CD8-positive, alpha-beta memory T cell (primary cell): ENCODE measurements around the gene PPP1R13B. TPM values are rescaled to one million over a fixed set of nuclear protein-coding genes. Genes with fewer than 3 reads are reported as not detected.
"Not testable (repeated sequence)": the region's sequence is repeated elsewhere in the genome, so short reads cannot be mapped to it uniquely, and the experiment has no call there.

Experiments
- CTCF ChIA-PET: fragments of 350-600 bp; sonication (Branson Sonifier 250); formaldehyde crosslinking; loops from one replicate; lab custom pipeline; 2021; ENCODE audit warnings: antibody characterized with exemption; lab: Charles Lee
- POLR2A ChIA-PET: fragments of 350-600 bp; sonication (Branson Sonifier 250); formaldehyde crosslinking; loops from one replicate; lab custom pipeline; 2021; ENCODE audit warnings: antibody characterized with exemption; lab: Charles Lee
- DNase-seq, 5 donors: peaks; one replicate each; pipeline versions ENCODE4 v3.0.0 to v3.0.0-alpha.2; 2020 to 2022; ENCODE audit warnings: mixed read lengths in 1 of 5
- H3K27ac ChIP-seq: one replicate; pipeline ENCODE4 v1.7.0; 2013; ENCODE audit warnings: low read depth, mild to moderate bottlenecking, low read length, moderate library complexity
- H3K27me3 ChIP-seq: 2 replicates; pipeline ENCODE4 v1.7.0; 2013; ENCODE audit warnings: low read length, mild to moderate bottlenecking; ENCODE audit not compliant: insufficient read depth, poor library complexity, severe bottlenecking
- H3K36me3 ChIP-seq: 2 replicates; pipeline ENCODE4 v1.7.0; 2013; ENCODE audit warnings: mild to moderate bottlenecking, low read length, moderate library complexity; ENCODE audit not compliant: insufficient read depth
- H3K4me1 ChIP-seq: 2 replicates; pipeline ENCODE4 v1.7.0; 2013; ENCODE audit warnings: mild to moderate bottlenecking, low read length, moderate library complexity; ENCODE audit not compliant: insufficient read depth
- H3K4me3 ChIP-seq: 2 replicates; pipeline ENCODE4 v1.7.0; 2013; ENCODE audit warnings: mild to moderate bottlenecking, low read length
- H3K9me3 ChIP-seq: 2 replicates; pipeline ENCODE4 v1.7.0; 2013; ENCODE audit warnings: mild to moderate bottlenecking, low read length
- H3K27ac Mint-ChIP-seq, 8 donors: one replicate each; pipeline ENCODE4 v1.8.0; 2020 to 2021; ENCODE audit warnings: mixed read lengths in 8 of 8, mild to moderate bottlenecking in 6 of 8, inconsistent platforms in 3 of 8, moderate library complexity in 3 of 8
- H3K27me3 Mint-ChIP-seq, 2 donors: one replicate each; pipeline ENCODE4 v1.8.0; 2020 to 2021; ENCODE audit warnings: mixed read lengths in 2 of 2, mild to moderate bottlenecking in 1 of 2, moderate library complexity in 1 of 2
- H3K36me3 Mint-ChIP-seq, 3 donors: one replicate each; pipeline ENCODE4 v1.8.0; 2020 to 2021; ENCODE audit warnings: mixed read lengths in 3 of 3, inconsistent platforms in 1 of 3, mild to moderate bottlenecking in 1 of 3
- H3K4me1 Mint-ChIP-seq, 3 donors: one replicate each; pipeline ENCODE4 v1.8.0; 2020 to 2021; ENCODE audit warnings: mixed read lengths in 3 of 3, inconsistent platforms in 1 of 3, mild to moderate bottlenecking in 1 of 3
- H3K4me3 Mint-ChIP-seq, 7 donors: one replicate each; pipeline ENCODE4 v1.8.0; 2020 to 2021; ENCODE audit warnings: mixed read lengths in 7 of 7, mild to moderate bottlenecking in 6 of 7, moderate library complexity in 4 of 7, inconsistent platforms in 2 of 7
- H3K9me3 Mint-ChIP-seq, 5 donors: one replicate each; pipeline ENCODE4 v1.8.0; 2020 to 2022; ENCODE audit warnings: mixed read lengths in 5 of 5, mild to moderate bottlenecking in 3 of 5, moderate library complexity in 2 of 5, inconsistent platforms in 1 of 5
- polyA plus RNA-seq: library from polyadenylated mRNA; unstranded; fragments of 300-500 nt; fragmentation: Illumina TruSeq; gene quantifications from one replicate; pipeline ENCODE4 v1.2.3, GENCODE V29; 2021
- total RNA-seq, 2 experiments: library from RNA; stranded (reverse); gene quantifications; one replicate each; pipeline ENCODE4 v1.2.3, GENCODE V29; 2021

The PPP1R13B gene
- total and polyA plus RNA-seq, 3 experiments from 2014 or later = 10.4 to 14.4 (median 14.0) TPM

DNA sequence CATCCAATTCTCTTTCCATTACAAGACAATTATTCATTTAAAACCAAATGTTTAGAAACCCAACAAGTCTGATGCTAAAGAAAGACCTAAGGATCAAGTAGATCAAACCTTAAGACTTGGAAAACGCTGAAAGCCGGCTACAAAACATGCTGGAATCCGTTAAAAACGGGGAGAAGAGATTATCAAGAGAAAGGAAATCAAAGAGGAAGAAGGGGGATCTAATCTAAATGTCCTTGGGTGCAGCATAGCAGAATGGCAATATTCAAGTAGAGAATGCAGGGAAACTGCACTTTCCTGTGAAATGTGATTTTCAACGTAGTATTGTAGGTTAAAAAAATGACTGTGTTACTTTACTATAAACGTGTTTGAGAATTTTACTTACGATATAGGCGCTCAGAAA lies 1.3 kb downstream of the PPP1R13B start:
- peak overlapping the region; percentile 0 to 94 (median 83) for H3K27ac Mint-ChIP-seq

DNA sequence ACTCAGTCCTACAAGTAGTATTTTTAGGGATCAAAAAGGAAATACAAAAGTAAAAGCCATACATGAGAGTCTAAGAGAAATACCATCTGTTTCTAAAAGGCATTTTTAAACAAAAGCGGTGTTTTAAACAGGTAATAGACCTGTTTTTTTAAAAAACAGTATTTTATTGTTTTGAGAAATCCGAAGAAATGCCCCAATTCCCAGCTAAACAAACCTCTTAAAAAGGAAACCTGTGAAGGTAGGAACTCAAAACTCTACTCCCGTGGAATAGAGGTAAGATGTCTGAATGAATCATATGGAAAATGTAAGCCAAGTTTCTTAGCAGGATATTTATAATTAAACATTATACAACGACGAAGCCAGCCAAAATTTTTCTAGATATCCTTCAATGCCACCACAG lies 2.0 kb downstream of the PPP1R13B start:
- Mint-ChIP-seq H3K27ac (peak overlapping the region in 2 of 8 donors; percentile 26 to 82), H3K4me3 (peak overlapping the region in 3 of 7 donors; percentile 92 to 96 (median 95)), H3K36me3 (peaks cover 0 to 7% (median 4%) of the 10 kb centered on the region in 3 donors), H3K9me3 (peaks cover 0 to 2% (median 0%) of the 10 kb centered on the region in 5 donors), H3K27me3 (peaks cover 0 to under 1% of the 10 kb centered on the region in 2 donors), H3K4me1 (peaks cover 17 to 27% (median 23%) of the 10 kb centered on the region in 3 donors)
- POLR2A ChIA-PET = no interaction called here
- peaks cover 9% of the 10 kb centered on the region for H3K4me1 ChIP-seq
- DNase-seq = no peak
- CTCF ChIA-PET = no interaction called here
- no peak overlapping the region for H3K4me3 ChIP-seq
- H3K9me3 ChIP-seq = no peaks in the 10 kb centered on the region
- no peak overlapping the region for H3K27ac ChIP-seq
- H3K27me3 ChIP-seq = no peaks in the 10 kb centered on the region
- no peaks in the 10 kb centered on the region for H3K36me3 ChIP-seq

More for the DNA sequence above, 1.3 kb downstream of the PPP1R13B start:
- H3K36me3 ChIP-seq = no peaks in the 10 kb centered on the region
- H3K4me1 Mint-ChIP-seq = peaks cover 17 to 27% (median 23%) of the 10 kb centered on the region in 3 donors
- peaks cover 9% of the 10 kb centered on the region for H3K4me1 ChIP-seq
- ChIA-PET POLR2A (no interaction called here), CTCF (no interaction called here)
- peaks cover 0 to 7% (median 4%) of the 10 kb centered on the region in 3 donors for H3K36me3 Mint-ChIP-seq
- H3K27ac ChIP-seq = no peak overlapping the region
- peaks cover 0 to 2% (median 0%) of the 10 kb centered on the region in 5 donors for H3K9me3 Mint-ChIP-seq
- DNase-seq = no peak
- no peaks in the 10 kb centered on the region for H3K27me3 Mint-ChIP-seq
- H3K4me3 Mint-ChIP-seq = peak overlapping the region; percentile 90 to 96 (median 93)
- peak overlapping the region; percentile 38 for H3K4me3 ChIP-seq
- no peaks in the 10 kb centered on the region for H3K9me3 ChIP-seq
- H3K27me3 ChIP-seq = no peaks in the 10 kb centered on the region

DNA sequence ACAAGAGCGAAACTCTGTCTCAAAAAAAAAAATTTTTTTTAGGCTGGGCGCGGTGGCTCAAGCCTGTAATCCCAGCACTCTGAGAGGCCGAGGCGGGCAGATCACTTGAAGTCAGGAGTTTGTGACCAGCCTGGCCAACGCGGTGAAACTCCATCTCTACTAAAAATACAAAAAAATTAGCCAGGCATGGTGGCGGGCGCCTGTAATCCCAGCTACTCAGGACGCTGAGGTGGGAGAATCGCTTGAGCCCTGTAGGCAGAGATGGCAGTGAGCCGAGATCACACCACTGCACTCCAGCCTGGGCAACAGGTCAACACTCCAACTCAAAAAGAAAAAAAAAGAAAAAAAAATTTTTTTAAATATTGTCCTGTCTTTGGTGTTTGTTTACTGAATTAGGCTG lies 6.1 kb downstream of the PPP1R13B start:
- ChIA-PET CTCF (interaction anchor here (0.9 to 1.4 kb wide), 2 partner anchors 59 to 69 kb away, joined by 3 to 4 read pairs; no protein-coding TSS in a partner anchor), POLR2A (interaction anchor here (0.8 kb wide), 1 partner anchor 311 kb away, joined by 3 read pairs; no protein-coding TSS in a partner anchor)
- not testable (repeated sequence) for H3K27me3 ChIP-seq, H3K9me3 Mint-ChIP-seq, H3K27me3 Mint-ChIP-seq, H3K4me1 ChIP-seq, H3K4me3 Mint-ChIP-seq, H3K4me3 ChIP-seq, H3K27ac Mint-ChIP-seq, H3K36me3 ChIP-seq, H3K27ac ChIP-seq, H3K36me3 Mint-ChIP-seq, H3K9me3 ChIP-seq, DNase-seq
- peaks cover 17 to 40% (median 34%) of the 10 kb centered on the region in 3 donors for H3K4me1 Mint-ChIP-seq

DNA sequence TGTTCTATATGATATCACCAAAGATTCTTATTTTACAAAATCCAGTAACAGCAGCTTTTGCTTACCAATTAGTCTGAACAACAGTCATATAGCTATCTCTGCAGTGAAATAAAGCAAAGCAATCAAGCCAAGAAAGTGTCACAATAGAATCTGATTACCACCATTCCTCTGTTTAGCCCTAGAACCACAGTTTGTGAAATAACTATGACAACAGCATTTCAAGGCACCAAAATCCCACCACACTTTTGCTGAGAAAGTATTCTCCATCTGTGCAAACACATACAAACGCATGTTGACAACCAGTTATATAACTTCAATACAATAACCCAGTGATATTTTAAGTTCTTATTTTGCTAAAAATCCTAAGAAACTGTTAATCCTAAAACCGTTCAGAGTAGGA lies 7.4 kb downstream of the PPP1R13B start:
- H3K4me3 ChIP-seq = no peak overlapping the region
- ChIA-PET POLR2A (no interaction called here), CTCF (no interaction called here)
- Mint-ChIP-seq H3K36me3 (peaks cover 0 to 6% (median 5%) of the 10 kb centered on the region in 3 donors), H3K27ac (no peak overlapping the region), H3K4me3 (no peak overlapping the region), H3K9me3 (no peaks in the 10 kb centered on the region), H3K27me3 (peaks cover 0 to 2% of the 10 kb centered on the region in 2 donors), H3K4me1 (peaks cover 10 to 28% (median 22%) of the 10 kb centered on the region in 3 donors)
- H3K27ac ChIP-seq = no peak overlapping the region
- DNase-seq = no peak
- H3K4me1 ChIP-seq = no peaks in the 10 kb centered on the region
- no peaks in the 10 kb centered on the region for H3K9me3 ChIP-seq
- no peaks in the 10 kb centered on the region for H3K27me3 ChIP-seq
- no peaks in the 10 kb centered on the region for H3K36me3 ChIP-seq

DNA sequence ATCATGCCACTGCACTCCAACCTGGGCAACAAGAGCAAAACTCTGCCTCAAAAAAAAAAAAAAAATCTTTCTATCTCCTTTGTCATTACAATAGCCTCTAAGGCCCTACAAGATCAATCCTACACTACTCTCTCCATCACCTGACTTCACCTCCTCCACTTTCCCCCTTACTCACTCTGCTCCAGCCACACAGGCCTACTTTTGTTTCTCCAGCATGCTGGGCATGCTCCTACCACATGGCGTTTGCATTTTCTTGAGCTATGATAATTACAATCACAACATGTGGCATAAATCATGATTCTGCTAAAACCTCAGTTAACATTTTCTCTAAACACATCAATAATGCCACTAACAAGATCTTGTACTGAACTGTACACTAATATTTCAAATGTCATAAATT lies 7.8 kb downstream of the PPP1R13B start:
- ChIA-PET CTCF (no interaction called here), POLR2A (no interaction called here)
- peaks cover 10 to 27% (median 24%) of the 10 kb centered on the region in 3 donors for H3K4me1 Mint-ChIP-seq
- H3K4me3 Mint-ChIP-seq = no peak overlapping the region
- Histone ChIP-seq H3K36me3 (no peaks in the 10 kb centered on the region), H3K27me3 (no peaks in the 10 kb centered on the region), H3K4me1 (no peaks in the 10 kb centered on the region), H3K27ac (no peak overlapping the region), H3K9me3 (no peaks in the 10 kb centered on the region), H3K4me3 (no peak overlapping the region)
- peaks cover 0 to 2% of the 10 kb centered on the region in 2 donors for H3K27me3 Mint-ChIP-seq
- H3K27ac Mint-ChIP-seq = peak overlapping the region in 2 of 8 donors; percentile 30 to 76
- peaks cover 0 to 6% (median 5%) of the 10 kb centered on the region in 3 donors for H3K36me3 Mint-ChIP-seq
- no peaks in the 10 kb centered on the region for H3K9me3 Mint-ChIP-seq
- no peak for DNase-seq

DNA sequence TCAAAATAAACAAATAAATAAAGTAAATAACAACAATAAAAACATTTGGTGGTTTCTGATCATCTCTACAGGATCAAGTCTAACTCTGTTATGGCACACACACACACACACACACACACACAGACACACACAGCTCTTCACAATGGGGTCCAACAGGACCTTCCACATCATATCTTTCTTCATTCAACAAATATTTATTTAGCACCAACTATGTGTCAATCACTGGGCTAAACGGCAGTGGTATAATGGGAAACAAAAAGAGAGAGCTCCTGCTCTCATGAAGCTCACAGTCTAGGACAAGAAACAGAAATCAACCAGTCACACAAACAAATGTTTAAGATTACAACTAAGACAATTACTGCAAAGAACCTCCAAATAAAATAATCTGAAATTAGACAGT lies 9.3 kb downstream of the PPP1R13B start:
- H3K27me3 Mint-ChIP-seq = peaks cover 0 to 2% of the 10 kb centered on the region in 2 donors
- H3K4me1 Mint-ChIP-seq = peaks cover 17 to 34% (median 33%) of the 10 kb centered on the region in 3 donors
- Histone ChIP-seq H3K36me3 (no peaks in the 10 kb centered on the region), H3K27ac (no peak overlapping the region), H3K27me3 (no peaks in the 10 kb centered on the region), H3K4me3 (no peak overlapping the region), H3K4me1 (no peaks in the 10 kb centered on the region), H3K9me3 (no peaks in the 10 kb centered on the region)
- H3K36me3 Mint-ChIP-seq = peaks cover 0 to 4% (median 1%) of the 10 kb centered on the region in 3 donors
- no peaks in the 10 kb centered on the region for H3K9me3 Mint-ChIP-seq
- H3K4me3 Mint-ChIP-seq = no peak overlapping the region
- peak overlapping the region in 2 of 8 donors; percentile 6 to 13 for H3K27ac Mint-ChIP-seq
- ChIA-PET POLR2A (interaction anchor here (0.6 kb wide), 1 partner anchor 34 kb away, joined by 3 read pairs; no protein-coding TSS in a partner anchor), CTCF (no interaction called here)
- DNase-seq = no peak

DNA sequence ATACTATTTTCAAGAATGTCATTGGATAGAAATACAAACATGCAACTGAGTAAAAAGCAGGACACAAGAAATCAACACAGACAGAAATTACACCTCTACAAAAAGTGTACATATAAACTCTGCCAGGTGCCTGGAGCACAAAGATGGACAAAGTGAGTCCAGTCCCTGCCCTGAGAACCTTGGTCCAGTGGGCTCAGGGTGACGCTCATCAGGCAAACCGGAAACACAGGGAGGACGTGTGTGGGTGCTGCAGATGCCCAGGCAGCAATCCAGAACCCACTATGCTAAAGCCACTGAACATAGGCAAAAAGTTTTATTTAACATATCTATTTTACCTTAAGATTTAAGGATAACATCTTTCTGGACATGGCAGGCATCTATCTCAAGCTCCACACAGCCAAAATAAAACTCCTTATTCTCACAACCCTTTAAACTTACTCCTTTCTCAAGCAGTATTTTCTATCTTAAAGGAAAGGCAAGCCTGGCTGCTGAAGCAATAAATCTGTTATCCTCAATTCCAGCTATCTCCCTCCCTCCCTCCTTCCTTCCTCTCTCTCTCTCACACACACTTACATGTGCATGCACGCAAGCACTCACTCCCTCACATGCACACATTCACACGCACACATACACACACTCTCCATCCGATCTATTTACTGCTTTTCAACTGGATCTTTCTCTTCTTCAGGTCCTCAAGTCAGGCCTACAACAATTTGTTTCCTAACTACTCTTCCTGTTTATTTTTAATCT lies 10.2 kb downstream of the PPP1R13B start:
- H3K27ac ChIP-seq = no peak overlapping the region
- H3K9me3 Mint-ChIP-seq = no peaks in the 10 kb centered on the region
- H3K4me1 ChIP-seq = no peaks in the 10 kb centered on the region
- POLR2A ChIA-PET = no interaction called here
- H3K27me3 ChIP-seq = no peaks in the 10 kb centered on the region
- CTCF ChIA-PET = interaction anchor here (1.7 kb wide), 1 partner anchor 28 kb away, joined by 4 read pairs; no protein-coding TSS in a partner anchor
- H3K4me1 Mint-ChIP-seq = peaks cover 21 to 42% (median 40%) of the 10 kb centered on the region in 3 donors
- DNase-seq = no peak
- H3K27me3 Mint-ChIP-seq = peaks cover 0 to 2% of the 10 kb centered on the region in 2 donors
- no peaks in the 10 kb centered on the region for H3K36me3 ChIP-seq
- H3K4me3 Mint-ChIP-seq = peak overlapping the region in 1 of 7 donors; percentile 13
- no peaks in the 10 kb centered on the region for H3K9me3 ChIP-seq
- H3K4me3 ChIP-seq = no peak overlapping the region
- peaks cover 0 to 4% (median 1%) of the 10 kb centered on the region in 3 donors for H3K36me3 Mint-ChIP-seq
- H3K27ac Mint-ChIP-seq = peak overlapping the region in 2 of 8 donors; percentile 38 to 49

DNA sequence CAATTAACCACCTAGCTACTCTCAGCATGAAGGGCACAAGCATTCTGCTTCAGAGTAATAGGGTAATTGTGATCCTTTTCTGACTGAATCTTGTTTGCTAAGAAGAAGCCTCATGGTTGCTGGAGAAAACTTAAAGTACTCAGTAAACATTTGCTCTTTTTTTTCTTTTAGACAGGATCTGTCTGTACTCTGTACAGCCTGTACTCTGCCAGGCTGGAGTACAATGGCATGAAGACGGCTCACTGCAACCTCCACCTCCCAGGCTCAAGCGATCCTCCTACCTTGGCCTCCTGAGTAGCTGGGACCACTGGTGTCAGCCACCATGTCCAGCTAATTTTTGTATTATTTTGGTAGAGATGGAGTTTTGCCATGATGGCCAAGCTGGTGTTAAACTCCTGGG lies 12.4 kb downstream of the PPP1R13B start:
- Histone ChIP-seq H3K27ac (no peak overlapping the region), H3K4me3 (no peak overlapping the region), H3K36me3 (no peaks in the 10 kb centered on the region), H3K27me3 (no peaks in the 10 kb centered on the region), H3K4me1 (no peaks in the 10 kb centered on the region), H3K9me3 (no peaks in the 10 kb centered on the region)
- no peak for DNase-seq
- H3K4me3 Mint-ChIP-seq = no peak overlapping the region
- H3K9me3 Mint-ChIP-seq = no peaks in the 10 kb centered on the region
- peaks cover 20 to 42% (median 35%) of the 10 kb centered on the region in 3 donors for H3K4me1 Mint-ChIP-seq
- no peak overlapping the region for H3K27ac Mint-ChIP-seq
- H3K36me3 Mint-ChIP-seq = peaks cover 0 to 2% (median 1%) of the 10 kb centered on the region in 3 donors
- H3K27me3 Mint-ChIP-seq = no peaks in the 10 kb centered on the region
- CTCF ChIA-PET = no interaction called here
- POLR2A ChIA-PET = no interaction called here
